SHP77 (cell line): ENCODE results near the gene CAP1.

ENCODE experiments used
- DNase-seq, 2 experiments: peaks; one replicate each; lab custom pipeline; 2025; lab: John Stamatoyannopoulos, UW

CAP1 gene

DNA sequence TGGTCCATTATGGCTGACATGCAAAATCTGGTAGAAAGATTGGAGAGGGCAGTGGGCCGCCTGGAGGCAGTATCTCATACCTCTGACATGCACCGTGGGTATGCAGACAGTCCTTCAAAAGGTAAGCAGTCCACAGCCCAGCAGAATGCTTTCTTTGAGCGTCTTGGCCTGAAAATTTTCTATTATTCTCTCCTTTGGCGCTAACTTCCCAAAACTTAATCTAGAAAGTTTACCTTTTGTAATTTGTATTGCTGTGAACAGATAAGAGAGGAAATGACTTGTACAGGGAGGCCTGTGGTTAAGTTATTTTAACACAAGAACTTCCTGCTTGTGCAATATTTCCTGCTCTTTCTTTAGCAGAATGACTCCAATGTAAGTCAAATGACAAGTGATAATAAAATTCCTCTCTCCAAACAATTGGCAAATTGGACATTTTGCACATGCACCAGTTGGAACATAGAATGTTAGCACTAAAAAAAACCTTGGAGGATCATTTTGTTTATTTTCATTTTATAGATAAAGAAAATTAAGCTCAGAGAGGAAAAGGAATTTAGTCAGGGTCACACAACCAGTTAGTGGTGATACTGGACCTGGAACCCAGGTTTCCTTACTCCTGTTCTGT, 18.9 kb downstream of the CAP1 start:
- DNase-seq = no peak

DNA sequence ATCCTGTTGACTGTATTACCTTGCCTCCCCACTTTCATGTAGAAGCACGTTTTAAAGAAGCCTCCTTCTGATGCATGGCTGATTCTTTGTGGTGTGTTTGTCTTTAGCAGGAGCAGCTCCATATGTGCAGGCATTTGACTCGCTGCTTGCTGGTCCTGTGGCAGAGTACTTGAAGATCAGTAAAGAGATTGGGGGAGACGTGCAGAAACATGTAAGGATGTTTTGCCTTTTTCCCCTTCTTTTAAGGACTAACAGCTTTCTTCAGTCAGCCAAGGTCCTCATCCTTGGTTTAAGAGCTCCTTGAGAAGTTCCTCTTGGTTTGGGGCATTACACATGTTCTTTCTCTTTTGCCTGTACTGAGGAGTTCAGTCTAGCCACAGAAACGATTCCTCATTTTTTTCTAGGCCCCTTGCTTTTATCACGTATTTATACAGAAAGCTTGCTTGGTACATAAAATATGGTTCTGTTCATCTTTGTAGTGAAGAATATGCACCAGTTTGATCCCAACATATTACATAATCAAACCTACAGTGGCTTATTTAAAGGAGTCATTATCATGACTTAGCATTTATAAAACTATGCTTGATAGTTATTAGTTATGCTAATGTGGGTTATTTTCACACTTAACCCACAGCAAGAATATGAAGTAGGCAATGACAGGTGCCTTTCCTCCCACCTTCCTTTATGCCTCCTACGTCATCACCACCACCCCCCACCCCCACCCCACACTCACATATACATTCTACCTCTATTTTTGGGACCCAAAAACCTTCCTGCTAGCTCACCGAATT, 19.6 kb downstream of the CAP1 start:
- no peak for DNase-seq

GRCh38 chr1:40064797-40065499, 24.4 kb downstream of the CAP1 start:
- DNase-seq = no peak

- no peak for DNase-seq
These were observed 26.5 kb downstream of the CAP1 start for GRCh38 chr1:40067023-40067422.

- no peak for DNase-seq
These were observed 27.3 kb downstream of the CAP1 start for GRCh38 chr1:40067851-40068250.

DNA sequence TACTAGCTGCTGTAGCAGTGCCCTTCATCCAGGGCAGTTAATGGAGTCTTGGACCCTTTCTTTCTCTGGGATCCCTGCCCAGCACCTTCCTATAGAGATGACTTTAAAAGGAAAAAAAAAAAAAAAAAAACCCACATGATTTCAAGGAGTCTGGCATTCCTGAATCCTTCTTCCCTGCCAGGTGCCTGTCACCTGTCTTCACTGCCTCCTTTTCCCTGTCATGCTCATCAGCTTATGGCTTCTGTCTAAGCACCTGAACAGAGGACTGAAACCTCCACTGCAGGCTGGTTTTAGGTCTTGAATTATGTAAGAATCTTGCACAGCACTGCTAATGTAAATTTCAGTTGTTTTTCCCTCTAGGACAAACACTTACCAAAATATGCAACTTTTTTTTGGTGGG, 31.6 kb downstream of the CAP1 start:
- no peak for DNase-seq

GRCh38 chr1:40073062-40073461, 32.5 kb downstream of the CAP1 start:
- DNase-seq = no peak

GRCh38 chr1:40075266-40075665, 34.7 kb downstream of the CAP1 start:
- DNase-seq = no peak

DNA sequence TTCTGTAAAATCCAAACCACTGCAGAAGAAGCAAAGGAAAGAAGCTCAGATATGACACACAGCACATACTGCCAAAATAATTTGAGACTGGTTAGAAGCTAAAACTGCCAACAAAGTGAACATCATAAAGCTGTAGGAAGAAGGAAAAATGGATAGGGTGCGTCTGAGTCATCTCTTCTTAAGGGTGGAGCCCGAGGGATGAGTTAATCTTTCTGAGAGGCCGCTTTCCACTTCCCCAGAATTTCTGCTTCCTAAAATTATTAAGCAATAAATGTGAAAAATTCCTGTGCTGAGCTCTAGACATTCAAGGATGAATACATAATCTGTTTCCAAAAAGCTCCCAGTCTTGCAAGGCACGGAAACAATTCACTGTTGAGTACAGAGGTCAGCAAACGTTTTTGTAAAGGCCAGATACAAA, 36.4 kb downstream of the CAP1 start:
- no peak for DNase-seq

DNA sequence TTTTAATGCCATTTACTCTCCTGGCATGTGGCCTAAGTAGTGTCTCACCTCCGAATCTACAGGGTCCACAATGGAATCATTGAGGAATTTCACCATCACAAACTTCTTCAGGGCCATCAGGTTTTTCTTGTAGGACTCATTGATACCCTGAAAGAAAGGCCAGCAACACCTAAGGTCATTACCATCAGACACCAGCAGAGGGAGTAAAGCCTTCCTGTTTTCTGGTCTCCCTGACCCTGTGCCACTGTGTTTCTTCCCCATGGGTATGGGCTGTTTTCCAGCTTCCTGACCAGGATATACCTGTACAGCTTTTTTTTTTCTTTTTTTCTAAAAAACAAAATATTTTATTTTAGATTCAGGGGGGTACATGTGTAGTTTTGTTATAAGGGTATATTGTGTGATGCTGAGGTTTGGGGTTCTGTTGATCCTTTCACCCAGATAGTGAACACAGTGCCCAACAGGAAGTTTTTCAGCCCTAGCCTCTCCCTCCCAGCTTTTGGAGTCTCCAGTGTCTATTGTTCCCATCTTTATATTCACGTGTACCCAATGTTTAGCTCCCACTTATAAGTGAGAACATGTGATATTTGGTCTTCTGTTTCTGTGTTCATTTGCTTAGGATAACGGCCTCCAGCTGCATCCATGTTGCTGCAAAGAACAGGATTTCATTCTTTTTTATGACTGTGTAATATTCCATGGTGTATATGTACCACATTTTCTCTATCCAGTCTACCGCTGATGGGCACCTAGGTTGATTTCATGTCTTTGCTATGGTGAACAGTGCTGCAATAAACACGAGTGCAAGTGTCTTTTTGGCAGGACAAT, 38.2 kb downstream of the CAP1 start:
- peak; percentile 30 to 66 for DNase-seq

DNA sequence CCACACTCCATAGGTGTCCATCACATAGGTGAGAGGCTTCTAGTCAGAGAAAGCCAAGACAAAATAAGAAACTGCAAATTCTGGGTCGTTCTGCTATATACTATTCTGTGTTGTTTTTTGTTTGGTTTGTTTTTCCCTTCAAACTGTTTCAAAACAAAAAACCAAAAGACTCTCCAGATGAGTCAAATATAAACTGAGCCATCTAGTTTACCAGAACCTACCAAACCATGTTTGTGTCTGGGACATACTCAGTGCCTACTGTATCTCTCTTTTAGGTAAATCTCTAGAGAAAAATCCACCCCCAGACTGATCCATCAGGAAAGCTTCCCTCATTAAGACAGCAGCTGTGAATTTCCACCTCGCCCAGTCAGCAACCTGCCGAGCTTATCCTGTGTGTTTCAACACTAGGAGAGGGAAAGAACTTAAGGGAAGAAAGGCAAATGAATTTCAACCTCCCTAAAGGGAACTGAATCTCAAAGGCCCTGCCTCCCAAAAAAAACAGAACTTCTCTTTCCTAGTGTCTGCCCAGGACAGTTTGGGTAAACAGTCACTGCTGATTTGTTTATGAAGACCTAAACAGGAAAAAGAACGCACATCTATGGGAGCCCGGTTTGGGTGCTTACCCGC, 39.4 kb downstream of the CAP1 start:
- DNase-seq = no peak

DNA sequence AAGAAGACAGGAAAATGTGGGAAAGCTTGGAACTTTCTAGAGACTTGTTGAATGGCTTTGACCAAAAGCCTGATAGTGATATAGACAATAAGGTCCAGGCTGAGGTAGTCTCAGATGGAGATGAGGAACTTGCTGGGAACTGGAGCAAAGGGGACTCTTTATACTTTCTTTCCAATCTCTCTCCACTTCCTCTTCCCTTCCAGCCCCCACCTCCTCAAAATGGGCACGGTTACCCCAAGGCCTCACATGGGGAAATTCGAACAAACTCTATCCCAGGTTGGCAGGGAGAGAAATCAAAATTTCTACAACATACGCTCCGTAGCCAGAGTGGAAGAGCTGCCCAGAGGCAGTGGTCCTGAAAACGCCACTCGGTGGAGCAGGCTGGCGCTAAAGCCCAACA, 41.3 kb downstream of the CAP1 start:
- no peak for DNase-seq

GRCh38 chr1:40084750-40085149, 44.2 kb downstream of the CAP1 start:
- peak; percentile 38 to 45 for DNase-seq

DNA sequence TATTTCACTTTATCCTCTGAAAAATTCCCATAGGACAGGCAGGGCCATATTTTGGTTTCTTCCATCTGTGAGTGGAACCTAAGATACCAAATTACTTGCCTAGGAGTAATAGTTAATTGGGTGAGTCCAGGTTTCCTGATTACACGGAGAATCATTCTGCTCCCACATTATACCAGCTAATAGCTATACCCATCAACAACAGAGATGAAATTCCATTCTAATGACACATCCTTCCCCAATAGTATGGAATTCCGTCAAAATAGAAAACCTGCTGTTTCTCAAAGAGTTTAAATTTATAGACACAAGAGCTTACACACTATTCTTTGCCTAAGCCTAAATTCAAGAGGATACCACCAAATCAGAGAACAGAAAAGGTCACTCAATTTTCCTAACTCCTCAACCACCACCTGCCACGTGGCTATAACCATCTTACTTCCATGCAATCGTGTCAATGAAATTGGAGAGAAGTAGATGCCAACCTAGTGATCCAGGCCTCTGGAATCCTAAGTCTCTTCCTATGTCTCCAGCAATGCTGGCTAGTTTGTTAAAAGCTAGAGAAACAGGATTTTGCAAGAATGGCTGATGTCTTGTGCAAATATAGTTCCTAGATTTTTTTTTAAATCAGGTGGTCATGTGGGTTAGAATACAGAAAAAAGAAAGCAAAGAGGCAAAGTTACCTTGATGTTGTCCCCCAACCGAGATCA, 50.3 kb downstream of the CAP1 start:
- no peak for DNase-seq

DNA sequence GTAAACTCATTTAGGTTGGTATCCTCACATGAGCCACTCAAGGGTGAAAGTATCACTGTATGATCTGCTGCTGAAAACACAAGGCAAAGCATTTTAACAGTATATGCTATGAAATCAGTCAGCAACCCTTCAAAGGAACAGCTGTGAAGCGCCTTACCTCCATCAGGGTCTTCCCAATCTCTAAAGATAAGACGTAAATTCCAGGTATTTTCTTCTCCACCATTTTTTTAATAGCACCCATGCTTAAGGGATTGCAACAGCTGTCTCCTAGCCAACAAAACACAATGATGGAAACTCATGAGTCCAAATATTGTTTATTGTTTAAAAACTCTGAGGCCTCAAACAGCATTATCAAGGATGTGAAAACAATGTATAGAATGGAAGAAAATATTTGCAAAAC, 51.7 kb downstream of the CAP1 start:
- no peak for DNase-seq

- DNase-seq = no peak
These were observed 52.4 kb downstream of the CAP1 start for GRCh38 chr1:40092706-40093639.

DNA sequence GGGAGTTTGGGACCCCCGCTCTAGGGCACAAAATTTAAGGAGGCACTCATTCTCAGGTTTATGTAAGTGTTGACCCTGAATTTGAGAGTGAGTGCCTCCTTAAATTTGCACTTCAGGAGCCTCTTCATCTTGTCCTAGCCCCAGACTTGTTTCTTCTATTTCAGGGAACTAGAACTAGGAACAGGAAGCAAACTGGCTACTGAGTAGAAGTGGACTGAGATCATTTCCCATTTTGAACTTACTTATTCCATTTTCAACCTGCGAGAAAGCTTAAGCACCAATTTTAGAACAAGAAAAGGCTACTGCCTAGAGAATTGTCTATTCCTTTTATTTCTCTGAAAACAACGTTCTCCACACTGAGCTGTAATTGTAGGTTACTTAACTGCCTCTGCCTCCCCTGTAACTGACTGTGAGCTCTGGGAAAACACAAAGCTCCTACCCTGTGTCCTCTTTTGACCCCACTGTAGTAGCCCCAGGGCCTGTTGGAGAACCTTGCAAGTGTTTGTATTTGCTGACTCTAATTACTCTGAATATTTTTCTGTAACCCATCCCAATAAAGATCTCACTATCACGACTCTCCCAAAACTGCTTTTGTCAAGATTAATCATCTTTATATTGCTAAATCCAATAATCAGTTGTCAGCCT, 54.1 kb downstream of the CAP1 start:
- no peak for DNase-seq

- DNase-seq = no peak
These were observed 55.3 kb downstream of the CAP1 start for GRCh38 chr1:40095806-40096205.

GRCh38 chr1:40096646-40096976, 56.1 kb downstream of the CAP1 start:
- peak in 1 of 2 experiments; percentile 11 for DNase-seq
